H1 (cell line): Measurements from ENCODE around the gene NCOA6. TPM values are rescaled to one million over a fixed set of nuclear protein-coding genes. Genes with fewer than 3 reads are reported as not detected.

ENCODE experiments used
- EGR1 ChIP-seq: IDR thresholded peaks from 2 replicates; pipeline ENCODE4 v1.6.1; 2011; ENCODE audit warnings: low read depth, low read length, borderline replicate concordance
- GTF2F1 ChIP-seq: IDR thresholded peaks from 2 replicates; pipeline ENCODE4 v1.6.1; 2012; ENCODE audit warnings: low read depth, low read length, improper control_type of control experiment, borderline replicate concordance
- HDAC6 ChIP-seq: IDR thresholded peaks from one replicate; pipeline ENCODE4 v1.7.1; 2012; ENCODE audit warnings: low read depth, mild to moderate bottlenecking, inconsistent platforms, low read length, moderate library complexity
- MAFK ChIP-seq: IDR thresholded peaks from 2 replicates; pipeline ENCODE4 v1.6.1; 2012; ENCODE audit warnings: low read depth, mild to moderate bottlenecking, improper control_type of control experiment, low read length
- RNF2 ChIP-seq: fragments of 200-900, 300-1000 bp; sonication (generic); IDR thresholded peaks from 2 replicates; pipeline ENCODE4 v1.7.1; 2016; ENCODE audit warnings: borderline replicate concordance, low read depth, mild to moderate bottlenecking, antibody characterized with exemption, low read length; ENCODE audit not compliant: poor library complexity, severe bottlenecking; ENCODE audit errors: missing control alignments
- RXRA ChIP-seq: IDR thresholded peaks from 2 replicates; pipeline ENCODE4 v1.6.1; 2011; ENCODE audit warnings: low read depth, mild to moderate bottlenecking, low read length, moderate library complexity; ENCODE audit not compliant: insufficient read depth
- SIN3A ChIP-seq, 2 experiments: IDR thresholded peaks in 1 of 2; conservative IDR thresholded peaks in 1 of 2; 2 replicates each; pipeline ENCODE4 v1.6.1; 2011 to 2012; ENCODE audit warnings: low read length in 2 of 2, improper control_type of control experiment in 1 of 2, low read depth in 1 of 2, mild to moderate bottlenecking in 1 of 2
- TCF12 ChIP-seq: IDR thresholded peaks from 2 replicates; pipeline ENCODE4 v1.6.1; 2011; ENCODE audit warnings: low read depth, mild to moderate bottlenecking, low read length
- polyA plus RNA-seq, 7 experiments: library from polyadenylated mRNA; depleted of rRNA in 3 of 7; stranded (reverse) in 5 of 7; unstranded in 2 of 7; fragments of >200 nt in 5 of 7; fragments of 200-250 nt in 2 of 7; gene quantifications; 1 replicate in 5 of 7; 2 replicates in 1 of 7; 4 replicates in 1 of 7; pipeline versions ENCODE4 v1.2.1 to v1.2.3, GENCODE V29; 2011 to 2013; ENCODE audit warnings: missing spikeins in 2 of 7, mixed read lengths in 2 of 7
- total RNA-seq: library from RNA; stranded (reverse); fragmentation: NEBNext Ultra II Directional; extraction: Animal tissue kit (Norgen Biotek cat#: 25700); gene quantifications from 2 replicates; pipeline ENCODE4 v1.2.1, GENCODE V29; 2021
- TF ChIP-seq, protein P1 (sequence below): IDR thresholded peaks from 2 replicates; pipeline ENCODE4 v1.6.1; 2012; ENCODE audit warnings: low read length, inconsistent platforms

NCOA6 gene
- total and polyA plus RNA-seq, 2 of the 8 experiments (the other 6 are each of a cell fraction or from before 2014, with no cell fraction given), result 9.0 to 9.5 TPM

DNA sequence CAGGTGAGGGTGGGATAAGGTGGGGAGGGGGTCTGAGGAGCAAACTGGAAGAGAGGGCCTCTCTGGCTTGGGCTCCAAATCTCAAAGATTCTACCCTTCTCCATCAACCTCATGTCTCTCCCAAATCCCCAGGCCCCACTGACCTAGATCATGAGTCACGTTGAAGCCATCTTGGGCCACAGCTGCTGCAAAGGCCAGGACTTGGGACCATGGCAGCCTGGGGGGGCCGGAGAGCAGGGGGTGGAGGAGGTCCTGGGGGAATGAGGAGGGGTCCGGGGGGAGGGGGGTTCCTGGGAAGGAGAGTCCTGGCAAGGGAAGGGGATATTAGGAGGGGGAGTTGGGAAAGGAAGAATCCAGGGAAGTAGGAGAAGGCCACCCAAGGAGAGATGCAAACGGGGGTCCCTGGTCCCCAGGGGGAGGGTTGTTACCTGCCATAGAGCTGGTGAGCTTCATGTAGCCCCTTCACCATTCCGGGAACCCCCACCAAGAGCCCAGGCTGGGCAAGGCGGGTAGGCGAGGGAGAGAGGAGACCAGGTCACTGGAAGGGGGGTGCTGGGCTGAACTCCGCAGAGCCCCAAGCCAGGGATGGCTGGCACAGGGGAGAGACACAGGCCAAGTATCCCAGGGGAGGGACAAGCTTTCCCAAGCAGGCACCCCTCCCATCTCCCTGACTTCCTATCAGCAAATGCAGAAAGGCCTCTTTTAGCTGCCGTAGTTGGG, 34.5 kb upstream of the NCOA6 start (continued):
- TF ChIP-seq RNF2 (no peak), SIN3A (conservative IDR thresholded peaks at IDR 0.05 in 1 of 2, IDR thresholded peaks at IDR 0.05 in 1 of 2; ENCODE audit: low read depth in 1 of 2, low read length in 2 of 2) (no peak), EGR1 (no peak), GTF2F1 (no peak), MAFK (no peak), HDAC6 (no peak), RXRA (no peak), TCF12 (no peak)
- TF ChIP-seq, protein P1, sequence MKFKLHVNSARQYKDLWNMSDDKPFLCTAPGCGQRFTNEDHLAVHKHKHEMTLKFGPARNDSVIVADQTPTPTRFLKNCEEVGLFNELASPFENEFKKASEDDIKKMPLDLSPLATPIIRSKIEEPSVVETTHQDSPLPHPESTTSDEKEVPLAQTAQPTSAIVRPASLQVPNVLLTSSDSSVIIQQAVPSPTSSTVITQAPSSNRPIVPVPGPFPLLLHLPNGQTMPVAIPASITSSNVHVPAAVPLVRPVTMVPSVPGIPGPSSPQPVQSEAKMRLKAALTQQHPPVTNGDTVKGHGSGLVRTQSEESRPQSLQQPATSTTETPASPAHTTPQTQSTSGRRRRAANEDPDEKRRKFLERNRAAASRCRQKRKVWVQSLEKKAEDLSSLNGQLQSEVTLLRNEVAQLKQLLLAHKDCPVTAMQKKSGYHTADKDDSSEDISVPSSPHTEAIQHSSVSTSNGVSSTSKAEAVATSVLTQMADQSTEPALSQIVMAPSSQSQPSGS, result no peak
- TF ChIP-seq, all 59 proteins: peak for 0
